Measurements from ENCODE around the gene GSTM3.
"Not testable (repeated sequence)": the region's sequence is repeated elsewhere in the genome, so short reads cannot be mapped to it uniquely, and the experiment has no call there.

GSTM3 gene

GRCh38 chr1:109762039-109762585 is 21.3 kb upstream of the GSTM3 start:
- no peak for DNase-seq (ENCODE audit: low spot score)

DNA sequence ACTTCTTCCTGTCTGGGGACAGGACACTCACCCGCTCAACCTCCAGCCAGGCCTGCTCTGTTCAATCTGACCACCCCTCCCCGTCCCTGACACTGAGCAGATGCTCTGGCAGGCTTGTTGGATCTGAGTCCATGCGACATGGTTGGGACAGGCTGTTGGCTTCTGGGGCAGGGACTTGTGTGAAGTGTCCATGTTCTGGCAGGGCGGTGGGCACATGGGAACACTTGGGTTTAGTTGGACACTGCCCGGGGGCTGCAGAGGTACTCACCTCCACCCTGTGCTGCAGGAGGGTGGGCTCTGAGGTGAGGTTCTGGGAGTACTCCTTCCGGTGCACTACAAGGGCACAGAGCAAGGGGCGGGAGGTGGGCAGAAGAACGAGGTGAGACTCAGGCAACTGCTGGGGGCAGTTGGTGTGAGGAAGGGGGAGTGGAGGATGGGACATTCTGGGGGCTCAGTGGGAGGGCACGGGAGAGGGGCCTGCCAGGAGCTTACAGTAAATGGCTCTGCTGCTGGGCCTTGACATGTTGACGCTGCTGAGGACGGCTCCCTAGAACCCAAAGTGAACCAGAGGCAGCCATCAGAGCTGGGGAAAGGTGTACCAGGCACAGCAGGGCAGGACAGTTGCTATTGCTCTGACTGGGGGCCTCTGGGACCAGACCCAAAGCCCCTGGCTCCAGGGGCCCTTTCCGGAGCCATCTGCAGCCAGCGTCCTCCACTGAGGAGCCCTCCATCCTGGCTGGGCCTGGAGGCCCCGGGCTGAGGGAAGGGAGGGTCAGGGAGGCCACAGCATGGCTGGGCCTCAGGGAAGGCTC is 20.6 kb upstream of the GSTM3 start:
- H3K27ac Mint-ChIP-seq, result no peak overlapping the region
- DNase-seq (ENCODE audit: low spot score), result no peak

More at GRCh38 chr1:109762039-109762585, 21.3 kb upstream of the GSTM3 start:
- Mint-ChIP-seq H3K27ac (no peak overlapping the region), H3K36me3 (ENCODE audit: low read depth) (no peaks in the 10 kb centered on the region), H3K4me1 (ENCODE audit: low read depth) (no peaks in the 10 kb centered on the region), H3K27me3 (ENCODE audit: low read depth) (no peaks in the 10 kb centered on the region), H3K4me3 (no peak overlapping the region), H3K9me3 (no peaks in the 10 kb centered on the region)

DNA sequence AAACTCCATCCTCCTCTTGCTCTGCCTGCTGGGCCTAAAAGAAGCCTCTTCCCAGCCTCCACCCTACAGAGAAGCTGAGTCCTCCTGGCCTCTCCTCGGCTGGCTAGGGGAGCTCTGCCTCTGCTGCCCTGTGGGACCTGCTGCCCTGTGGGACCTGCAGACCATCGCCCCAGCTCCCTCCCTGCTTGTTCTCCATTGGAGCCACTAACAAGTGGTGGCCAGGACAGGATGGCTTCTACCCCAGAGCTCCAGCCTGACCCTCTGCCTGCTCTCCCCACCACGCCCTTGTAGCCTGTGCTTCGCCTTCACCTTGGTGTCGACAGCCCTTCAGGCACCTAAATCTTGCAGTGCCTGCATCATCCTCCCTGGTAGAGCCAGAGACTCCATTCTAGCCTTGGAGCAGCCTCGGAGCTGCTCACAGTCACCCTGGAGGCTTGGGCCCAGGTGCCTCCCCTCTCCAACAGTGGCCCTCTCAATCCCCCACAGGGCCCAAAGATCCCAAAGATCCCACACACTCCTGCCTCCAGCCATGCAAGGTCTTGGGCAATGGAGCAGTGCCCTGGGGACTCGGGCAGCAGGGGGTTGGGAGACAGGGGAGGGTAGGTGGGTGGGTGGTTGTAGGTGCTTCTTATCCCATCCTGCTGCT is 19.9 kb upstream of the GSTM3 start:
- H3K9me3 Mint-ChIP-seq, result no peaks in the 10 kb centered on the region
- no peak overlapping the region for H3K4me3 Mint-ChIP-seq
- no peaks in the 10 kb centered on the region for H3K4me1 Mint-ChIP-seq (ENCODE audit: low read depth)
- DNase-seq (ENCODE audit: low spot score), result no peak
- peaks cover 4% of the 10 kb centered on the region for H3K27me3 Mint-ChIP-seq (ENCODE audit: low read depth)
- no peaks in the 10 kb centered on the region for H3K36me3 Mint-ChIP-seq (ENCODE audit: low read depth)
- peak overlapping the region; percentile 23 for H3K27ac Mint-ChIP-seq

More for the DNA sequence above, 20.6 kb upstream of the GSTM3 start:
- Mint-ChIP-seq H3K27me3 (ENCODE audit: low read depth) (peaks cover 2% of the 10 kb centered on the region), H3K4me1 (ENCODE audit: low read depth) (no peaks in the 10 kb centered on the region), H3K9me3 (no peaks in the 10 kb centered on the region), H3K4me3 (no peak overlapping the region), H3K36me3 (ENCODE audit: low read depth) (no peaks in the 10 kb centered on the region)

DNA sequence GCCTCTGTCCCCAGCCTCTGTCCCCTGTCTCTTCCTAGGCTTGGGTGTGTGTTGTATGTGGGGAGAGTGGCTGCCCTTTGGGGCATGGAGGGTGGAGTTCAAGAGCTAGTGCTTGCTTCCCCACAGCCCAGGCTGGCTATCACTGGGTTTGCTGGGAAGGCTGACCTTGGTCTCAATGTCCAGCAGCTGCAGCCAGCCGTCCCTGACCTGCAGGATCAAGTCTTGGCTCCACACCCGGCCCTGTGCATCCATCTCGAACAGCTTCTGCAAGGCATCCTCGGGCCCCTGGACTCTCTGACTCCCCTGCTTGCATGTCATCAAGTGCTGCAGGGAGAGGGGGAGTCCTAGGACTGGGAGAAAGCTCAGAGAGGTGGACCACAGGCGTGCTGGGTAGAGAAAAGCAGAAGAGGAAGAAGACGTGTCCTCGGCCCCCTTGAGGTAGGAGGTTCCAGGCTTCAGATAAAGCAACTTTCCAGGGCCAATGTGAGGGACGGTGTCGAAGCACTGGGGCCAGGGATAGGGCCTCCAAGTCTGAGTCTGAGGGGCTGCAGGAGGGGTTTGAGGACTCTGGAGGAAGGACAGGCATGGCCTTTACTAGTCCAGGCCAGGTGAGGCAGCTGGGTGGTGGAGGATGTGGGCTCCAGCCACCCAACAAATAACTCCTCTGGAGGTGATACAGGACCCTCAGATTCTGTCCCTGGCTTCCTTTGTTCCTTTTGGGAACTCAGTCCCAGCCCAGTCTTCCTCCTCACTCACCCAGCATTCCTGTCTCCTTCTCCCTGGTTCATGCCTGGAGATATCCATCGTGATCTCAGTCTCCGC is 18.9 kb upstream of the GSTM3 start:
- Mint-ChIP-seq H3K27ac (no peak overlapping the region), H3K27me3 (ENCODE audit: low read depth) (peaks cover 5% of the 10 kb centered on the region), H3K9me3 (no peaks in the 10 kb centered on the region), H3K4me3 (no peak overlapping the region), H3K36me3 (ENCODE audit: low read depth) (no peaks in the 10 kb centered on the region), H3K4me1 (ENCODE audit: low read depth) (no peaks in the 10 kb centered on the region)
- DNase-seq (ENCODE audit: low spot score), result no peak

DNA sequence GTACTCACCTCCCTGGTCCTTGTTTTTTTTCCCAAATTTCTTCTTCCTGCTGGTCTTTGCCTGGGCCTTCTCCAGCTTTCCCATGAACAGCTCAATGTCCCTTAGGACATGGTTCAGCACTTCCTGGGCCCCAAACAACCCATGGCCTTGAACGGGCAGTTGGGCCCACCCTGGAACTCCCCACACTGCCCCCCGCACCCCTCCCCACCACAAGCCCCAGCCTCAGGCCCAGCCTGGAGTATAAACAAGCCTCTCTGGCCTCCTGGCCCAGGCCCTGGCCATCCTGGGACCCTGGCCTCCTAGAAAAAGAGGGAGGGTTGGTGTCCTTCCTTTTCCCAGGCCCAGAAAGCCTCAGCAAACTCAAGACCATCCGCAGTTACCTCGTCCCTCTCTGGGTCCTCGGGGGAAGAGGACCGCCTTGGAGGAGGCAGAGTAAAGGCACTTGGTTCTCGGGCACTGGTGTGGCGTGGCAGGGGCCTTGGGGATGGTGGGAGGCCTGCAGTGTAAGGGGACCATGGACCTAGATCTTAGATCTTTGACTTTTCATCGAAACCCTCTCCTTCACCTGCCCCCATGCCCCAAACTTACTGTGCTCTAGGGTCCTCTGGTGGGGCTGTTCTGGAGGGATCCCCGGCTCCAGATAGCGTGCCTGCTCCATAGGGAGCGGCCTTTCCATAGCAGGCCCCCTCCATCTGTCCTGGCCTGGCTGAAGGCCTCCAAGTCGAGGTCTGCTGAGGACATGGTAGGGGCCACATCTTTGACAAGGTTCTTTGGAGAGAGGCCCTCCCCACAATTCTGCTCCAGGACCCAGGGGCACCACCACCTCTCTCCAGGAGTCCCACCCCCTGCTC is 17.3 kb upstream of the GSTM3 start:
- Mint-ChIP-seq H3K4me1 (ENCODE audit: low read depth) (no peaks in the 10 kb centered on the region), H3K36me3 (ENCODE audit: low read depth) (no peaks in the 10 kb centered on the region), H3K27me3 (ENCODE audit: low read depth) (peaks cover 7% of the 10 kb centered on the region), H3K27ac (no peak overlapping the region), H3K4me3 (no peak overlapping the region), H3K9me3 (no peaks in the 10 kb centered on the region)
- DNase-seq (ENCODE audit: low spot score), result no peak

- Mint-ChIP-seq H3K4me1 (ENCODE audit: low read depth) (no peaks in the 10 kb centered on the region), H3K36me3 (ENCODE audit: low read depth) (no peaks in the 10 kb centered on the region), H3K4me3 (no peak overlapping the region), H3K9me3 (no peaks in the 10 kb centered on the region), H3K27ac (no peak overlapping the region), H3K27me3 (ENCODE audit: low read depth) (peaks cover 10% of the 10 kb centered on the region)
- no peak for DNase-seq (ENCODE audit: low spot score)
Measured at GRCh38 chr1:109756848-109757521, 16.1 kb upstream of the GSTM3 start.

GRCh38 chr1:109756325-109756724 is 15.5 kb upstream of the GSTM3 start:
- DNase-seq (ENCODE audit: low spot score); H3K27ac Mint-ChIP-seq; H3K36me3 Mint-ChIP-seq (ENCODE audit: low read depth); H3K4me1 Mint-ChIP-seq (ENCODE audit: low read depth); H3K9me3 Mint-ChIP-seq; H3K4me3 Mint-ChIP-seq: not testable (repeated sequence)
- peaks cover 13% of the 10 kb centered on the region for H3K27me3 Mint-ChIP-seq (ENCODE audit: low read depth)

DNA sequence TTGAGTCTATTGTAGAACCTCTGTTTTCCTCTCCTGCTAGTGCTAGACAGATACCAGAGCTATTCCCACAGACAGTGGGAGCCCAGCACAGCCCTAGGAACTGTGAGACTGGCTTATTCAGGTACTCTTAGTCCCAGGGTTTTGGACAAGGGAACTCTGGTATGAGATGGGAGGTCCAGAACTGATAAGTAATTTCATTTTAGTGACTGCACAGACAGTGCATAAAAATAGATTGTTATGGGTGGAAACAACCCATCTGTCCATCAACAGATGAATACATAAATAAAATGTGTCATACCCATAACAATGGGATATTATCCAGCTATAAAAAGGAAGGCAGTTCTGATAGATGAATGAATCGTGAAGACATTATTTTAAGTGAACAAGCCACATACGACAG is 13.9 kb upstream of the GSTM3 start:
- no peaks in the 10 kb centered on the region for H3K9me3 Mint-ChIP-seq
- no peaks in the 10 kb centered on the region for H3K36me3 Mint-ChIP-seq (ENCODE audit: low read depth)
- no peaks in the 10 kb centered on the region for H3K4me1 Mint-ChIP-seq (ENCODE audit: low read depth)
- no peak overlapping the region for H3K4me3 Mint-ChIP-seq
- no peak for DNase-seq (ENCODE audit: low spot score)
- H3K27ac Mint-ChIP-seq, result no peak overlapping the region
- H3K27me3 Mint-ChIP-seq (ENCODE audit: low read depth), result peaks cover 13% of the 10 kb centered on the region

DNA sequence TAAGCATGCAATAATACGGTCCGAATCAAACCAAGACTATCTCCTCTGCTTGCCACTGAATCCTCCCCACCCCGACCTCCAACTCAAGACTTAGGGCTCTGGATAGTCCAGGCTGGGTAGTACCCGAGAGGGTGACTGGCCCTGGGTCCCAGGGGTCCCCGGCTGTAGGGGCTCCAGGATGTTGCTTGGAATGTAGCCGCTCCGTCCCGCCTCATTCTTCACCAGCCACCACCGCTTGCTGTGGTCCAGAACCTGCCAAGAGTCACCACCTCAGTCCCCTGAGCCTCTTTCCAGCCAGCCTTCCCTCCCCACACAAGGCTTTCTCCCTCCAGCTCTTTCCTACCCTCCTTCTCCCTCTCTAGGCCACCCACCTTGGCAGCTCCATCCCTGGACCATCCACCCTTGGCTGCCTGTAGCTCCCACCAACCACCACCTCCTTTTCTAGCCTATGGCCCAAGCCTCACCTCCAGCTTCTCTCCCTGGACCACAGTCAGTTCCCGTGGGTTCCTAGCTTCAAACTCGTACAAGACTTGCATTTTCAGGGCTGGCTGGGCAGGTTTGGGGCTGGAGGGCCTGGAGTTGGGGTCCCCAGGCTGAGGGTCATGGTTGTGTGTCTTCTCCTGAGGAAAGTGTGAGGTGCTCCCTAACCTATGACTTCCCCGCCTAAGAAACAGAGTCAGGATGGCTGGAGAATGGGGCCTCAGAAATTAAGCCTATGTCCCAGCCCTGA is 10.9 kb upstream of the GSTM3 start:
- H3K27ac Mint-ChIP-seq, result no peak overlapping the region
- H3K4me3 Mint-ChIP-seq, result no peak overlapping the region
- peaks cover 21% of the 10 kb centered on the region for H3K27me3 Mint-ChIP-seq (ENCODE audit: low read depth)
- H3K4me1 Mint-ChIP-seq (ENCODE audit: low read depth), result no peaks in the 10 kb centered on the region
- no peak for DNase-seq (ENCODE audit: low spot score)
- no peaks in the 10 kb centered on the region for H3K9me3 Mint-ChIP-seq
- H3K36me3 Mint-ChIP-seq (ENCODE audit: low read depth), result no peaks in the 10 kb centered on the region

- DNase-seq (ENCODE audit: low spot score), result no peak
- Mint-ChIP-seq H3K4me1 (ENCODE audit: low read depth) (no peaks in the 10 kb centered on the region), H3K27me3 (ENCODE audit: low read depth) (peaks cover 24% of the 10 kb centered on the region), H3K9me3 (no peaks in the 10 kb centered on the region), H3K27ac (no peak overlapping the region), H3K4me3 (no peak overlapping the region), H3K36me3 (ENCODE audit: low read depth) (no peaks in the 10 kb centered on the region)
Measured at GRCh38 chr1:109750920-109751319, 10.1 kb upstream of the GSTM3 start.

DNA sequence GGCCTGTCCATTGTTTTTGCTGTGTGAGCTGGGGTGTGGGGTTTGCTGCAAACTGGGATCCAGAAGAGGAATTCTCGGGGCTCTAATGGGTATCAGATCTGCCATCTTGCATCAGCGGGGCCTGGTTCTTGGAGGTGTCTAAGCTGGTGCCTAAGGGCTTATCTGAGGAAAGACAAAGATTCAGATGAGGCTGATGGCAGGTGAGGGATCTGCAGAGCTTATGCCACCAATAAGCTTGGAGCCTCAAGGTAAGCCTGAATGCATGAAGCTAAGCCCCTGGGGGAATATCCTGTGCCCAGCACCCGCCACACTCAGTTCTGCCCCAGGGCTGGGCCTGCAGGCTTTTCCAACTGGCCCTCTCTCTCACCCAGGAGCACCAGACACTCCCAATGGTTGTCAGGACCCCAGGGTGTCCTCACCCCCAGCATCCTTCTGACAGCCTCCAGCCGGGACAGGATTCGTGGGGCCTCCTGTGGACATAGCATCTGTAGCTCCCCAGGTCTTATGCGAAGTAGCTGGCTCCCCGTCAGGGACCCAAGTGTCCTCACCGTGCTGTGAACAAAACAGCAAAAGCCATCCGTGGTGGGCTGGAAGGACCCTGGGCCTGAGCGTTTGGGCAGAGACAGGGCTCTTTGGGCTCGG is 9.5 kb upstream of the GSTM3 start:
- H3K36me3 Mint-ChIP-seq (ENCODE audit: low read depth), result no peaks in the 10 kb centered on the region
- H3K27me3 Mint-ChIP-seq (ENCODE audit: low read depth), result peaks cover 24% of the 10 kb centered on the region
- H3K4me3 Mint-ChIP-seq, result no peak overlapping the region
- no peak for DNase-seq (ENCODE audit: low spot score)
- H3K4me1 Mint-ChIP-seq (ENCODE audit: low read depth), result no peaks in the 10 kb centered on the region
- no peaks in the 10 kb centered on the region for H3K9me3 Mint-ChIP-seq
- H3K27ac Mint-ChIP-seq, result no peak overlapping the region

- no peaks in the 10 kb centered on the region for H3K36me3 Mint-ChIP-seq (ENCODE audit: low read depth)
- H3K27me3 Mint-ChIP-seq (ENCODE audit: low read depth), result peaks cover 27% of the 10 kb centered on the region
- H3K4me3 Mint-ChIP-seq, result no peak overlapping the region
- no peaks in the 10 kb centered on the region for H3K4me1 Mint-ChIP-seq (ENCODE audit: low read depth)
- H3K9me3 Mint-ChIP-seq, result no peaks in the 10 kb centered on the region
- DNase-seq (ENCODE audit: low spot score), result no peak
- no peak overlapping the region for H3K27ac Mint-ChIP-seq
Measured at GRCh38 chr1:109749221-109749620, 8.4 kb upstream of the GSTM3 start.

All from T-helper 2 cell treated with Interferon-gamma antibody and Interleukin-4, amounts not matched to agents 5 μg/mL and 100 μg/mL, for 36 hours (primary cell).